Dendritic cell treated with granulocyte-macrophage colony-stimulating factor and Interleukin-4, amounts not matched to agents 40 ng/mL and 50 ng/mL, for 4 days (primary cell): ENCODE data around the gene THEM4.

ENCODE experiments used
- H3K27ac Mint-ChIP-seq: one replicate; pipeline ENCODE4 v1.8.0; 2022; ENCODE audit warnings: mild to moderate bottlenecking, mixed read lengths
- H3K27me3 Mint-ChIP-seq: one replicate; pipeline ENCODE4 v1.8.0; 2022; ENCODE audit warnings: mild to moderate bottlenecking, mixed read lengths
- H3K36me3 Mint-ChIP-seq: one replicate; pipeline ENCODE4 v1.8.0; 2022; ENCODE audit warnings: low read depth, mixed read lengths
- H3K4me1 Mint-ChIP-seq: one replicate; pipeline ENCODE4 v1.8.0; 2022; ENCODE audit warnings: low read depth, mixed read lengths
- H3K4me3 Mint-ChIP-seq: one replicate; pipeline ENCODE4 v1.8.0; 2022; ENCODE audit warnings: mild to moderate bottlenecking, moderate library complexity, mixed read lengths
- H3K9me3 Mint-ChIP-seq: one replicate; pipeline ENCODE4 v1.8.0; 2022; ENCODE audit warnings: mixed read lengths
- intact Hi-C: fragments of 100-400 bp; cut with micrococcal nuclease; formaldehyde crosslinking; loops from one replicate; pipeline ENCODE4 v1.15.0; 2022

Gene THEM4

GRCh38 chr1:151942882-151943281, 33.6 kb upstream of the THEM4 start:
- peak overlapping the region; percentile 59 for H3K27ac Mint-ChIP-seq
- intact Hi-C loops = no loop called here
- H3K4me3 Mint-ChIP-seq = no peak overlapping the region
- H3K27me3 Mint-ChIP-seq = no peaks in the 10 kb centered on the region
- H3K4me1 Mint-ChIP-seq = peaks cover 60% of the 10 kb centered on the region
- no peaks in the 10 kb centered on the region for H3K36me3 Mint-ChIP-seq
- H3K9me3 Mint-ChIP-seq = no peaks in the 10 kb centered on the region

GRCh38 chr1:151940541-151940940, 31.2 kb upstream of the THEM4 start:
- Mint-ChIP-seq H3K4me3 (no peak overlapping the region), H3K36me3 (no peaks in the 10 kb centered on the region), H3K27ac (peak overlapping the region; percentile 81), H3K27me3 (no peaks in the 10 kb centered on the region), H3K4me1 (peaks cover 47% of the 10 kb centered on the region), H3K9me3 (no peaks in the 10 kb centered on the region)
- intact Hi-C loops = no loop called here

GRCh38 chr1:151939779-151940178, 30.5 kb upstream of the THEM4 start:
- H3K9me3 Mint-ChIP-seq = no peaks in the 10 kb centered on the region
- peaks cover 47% of the 10 kb centered on the region for H3K4me1 Mint-ChIP-seq
- no peak overlapping the region for H3K4me3 Mint-ChIP-seq
- no peaks in the 10 kb centered on the region for H3K36me3 Mint-ChIP-seq
- intact Hi-C loops = no loop called here
- H3K27me3 Mint-ChIP-seq = no peaks in the 10 kb centered on the region
- no peak overlapping the region for H3K27ac Mint-ChIP-seq

- Mint-ChIP-seq H3K27ac (no peak overlapping the region), H3K36me3 (no peaks in the 10 kb centered on the region), H3K4me3 (no peak overlapping the region), H3K27me3 (no peaks in the 10 kb centered on the region), H3K9me3 (no peaks in the 10 kb centered on the region), H3K4me1 (peaks cover 43% of the 10 kb centered on the region)
- intact Hi-C loops = no loop called here
These were observed 29.8 kb upstream of the THEM4 start for GRCh38 chr1:151939141-151939540.

- H3K4me3 Mint-ChIP-seq = no peak overlapping the region
These were observed 27.3 kb upstream of the THEM4 start for GRCh38 chr1:151936653-151937052.

GRCh38 chr1:151935894-151936602, 26.7 kb upstream of the THEM4 start:
- H3K4me1 Mint-ChIP-seq = peaks cover 30% of the 10 kb centered on the region
- no peak overlapping the region for H3K27ac Mint-ChIP-seq
- H3K9me3 Mint-ChIP-seq = no peaks in the 10 kb centered on the region
- H3K4me3 Mint-ChIP-seq = no peak overlapping the region
- intact Hi-C loops = no loop called here
- no peaks in the 10 kb centered on the region for H3K27me3 Mint-ChIP-seq
- no peaks in the 10 kb centered on the region for H3K36me3 Mint-ChIP-seq

More at GRCh38 chr1:151936653-151937052, 27.3 kb upstream of the THEM4 start:
- no peaks in the 10 kb centered on the region for H3K27me3 Mint-ChIP-seq
- intact Hi-C loops = no loop called here
- H3K4me1 Mint-ChIP-seq = peaks cover 36% of the 10 kb centered on the region
- peak overlapping the region; percentile 2 for H3K27ac Mint-ChIP-seq
- H3K9me3 Mint-ChIP-seq = no peaks in the 10 kb centered on the region
- H3K36me3 Mint-ChIP-seq = no peaks in the 10 kb centered on the region

GRCh38 chr1:151935154-151935553, 25.8 kb upstream of the THEM4 start:
- Mint-ChIP-seq H3K9me3 (no peaks in the 10 kb centered on the region), H3K27me3 (no peaks in the 10 kb centered on the region), H3K4me3 (no peak overlapping the region), H3K27ac (peak overlapping the region; percentile 26), H3K36me3 (no peaks in the 10 kb centered on the region), H3K4me1 (peaks cover 27% of the 10 kb centered on the region)
- intact Hi-C loops = no loop called here

GRCh38 chr1:151934048-151934493, 24.8 kb upstream of the THEM4 start:
- H3K9me3 Mint-ChIP-seq = no peaks in the 10 kb centered on the region
- no peak overlapping the region for H3K27ac Mint-ChIP-seq
- no peaks in the 10 kb centered on the region for H3K36me3 Mint-ChIP-seq
- intact Hi-C loops = loop anchor here (1.0 to 5.0 kb wide), 3 partner anchors 33 to 61 kb away; no protein-coding TSS in a partner anchor
- H3K4me1 Mint-ChIP-seq = peaks cover 29% of the 10 kb centered on the region
- no peaks in the 10 kb centered on the region for H3K27me3 Mint-ChIP-seq
- H3K4me3 Mint-ChIP-seq = no peak overlapping the region

GRCh38 chr1:151924691-151925587, 15.6 kb upstream of the THEM4 start:
- H3K27me3 Mint-ChIP-seq = no peaks in the 10 kb centered on the region
- H3K36me3 Mint-ChIP-seq = no peaks in the 10 kb centered on the region
- H3K4me1 Mint-ChIP-seq = peaks cover 33% of the 10 kb centered on the region
- no peak overlapping the region for H3K4me3 Mint-ChIP-seq
- H3K9me3 Mint-ChIP-seq = no peaks in the 10 kb centered on the region
- H3K27ac Mint-ChIP-seq = no peak overlapping the region
- intact Hi-C loops = no loop called here

GRCh38 chr1:151923422-151923821, 14.1 kb upstream of the THEM4 start:
- no peaks in the 10 kb centered on the region for H3K9me3 Mint-ChIP-seq
- no peaks in the 10 kb centered on the region for H3K27me3 Mint-ChIP-seq
- H3K27ac Mint-ChIP-seq = peak overlapping the region; percentile 73
- no peaks in the 10 kb centered on the region for H3K36me3 Mint-ChIP-seq
- intact Hi-C loops = no loop called here
- H3K4me3 Mint-ChIP-seq = no peak overlapping the region
- peaks cover 43% of the 10 kb centered on the region for H3K4me1 Mint-ChIP-seq

GRCh38 chr1:151920149-151920548, 10.8 kb upstream of the THEM4 start:
- intact Hi-C loops = no loop called here
- H3K27ac Mint-ChIP-seq = peak overlapping the region; percentile 3
- H3K27me3 Mint-ChIP-seq = no peaks in the 10 kb centered on the region
- no peaks in the 10 kb centered on the region for H3K36me3 Mint-ChIP-seq
- no peaks in the 10 kb centered on the region for H3K9me3 Mint-ChIP-seq
- H3K4me3 Mint-ChIP-seq = no peak overlapping the region
- peaks cover 56% of the 10 kb centered on the region for H3K4me1 Mint-ChIP-seq

- H3K36me3 Mint-ChIP-seq = no peaks in the 10 kb centered on the region
- peaks cover 57% of the 10 kb centered on the region for H3K4me1 Mint-ChIP-seq
- no peaks in the 10 kb centered on the region for H3K9me3 Mint-ChIP-seq
- H3K27ac Mint-ChIP-seq = no peak overlapping the region
- H3K4me3 Mint-ChIP-seq = no peak overlapping the region
- no peaks in the 10 kb centered on the region for H3K27me3 Mint-ChIP-seq
- intact Hi-C loops = no loop called here
These were observed 9.7 kb upstream of the THEM4 start for GRCh38 chr1:151918819-151919610.

- H3K9me3 Mint-ChIP-seq = no peaks in the 10 kb centered on the region
- H3K4me1 Mint-ChIP-seq = peaks cover 55% of the 10 kb centered on the region
- no peaks in the 10 kb centered on the region for H3K36me3 Mint-ChIP-seq
- H3K4me3 Mint-ChIP-seq = no peak overlapping the region
- intact Hi-C loops = no loop called here
- H3K27ac Mint-ChIP-seq = no peak overlapping the region
- H3K27me3 Mint-ChIP-seq = no peaks in the 10 kb centered on the region
These were observed 8.8 kb upstream of the THEM4 start for GRCh38 chr1:151918156-151918555.
